Cardiac fibroblast (primary cell): ENCODE measurements around the gene WDR76.

Source experiments
- DNase-seq, 2 donors: peaks; one replicate each; pipeline versions ENCODE4 v3.0.0 to v3.0.0-alpha.2; 2010; ENCODE audit warnings: low read depth in 2 of 2
- H3K4me3 ChIP-seq, 2 donors: replicated peaks in 1 of 2; 1 replicate in 1 of 2; 2 replicates in 1 of 2; pipeline ENCODE4 v1.5.1; 2011; ENCODE audit warnings: low read depth in 2 of 2, low read length in 2 of 2, mild to moderate bottlenecking in 2 of 2, moderate library complexity in 1 of 2
- CTCF ChIP-seq: IDR thresholded peaks from one replicate; pipeline ENCODE4 v1.5.1; 2011; ENCODE audit warnings: low read depth, mild to moderate bottlenecking, low read length, inconsistent platforms

Gene WDR76

GRCh38 chr15:43913026-43913780 is 86.4 kb downstream of the WDR76 start:
- no peak for TF ChIP-seq CTCF
- no peak overlapping the region for H3K4me3 ChIP-seq
- DNase-seq, result peak; percentile 97 to 98

DNA sequence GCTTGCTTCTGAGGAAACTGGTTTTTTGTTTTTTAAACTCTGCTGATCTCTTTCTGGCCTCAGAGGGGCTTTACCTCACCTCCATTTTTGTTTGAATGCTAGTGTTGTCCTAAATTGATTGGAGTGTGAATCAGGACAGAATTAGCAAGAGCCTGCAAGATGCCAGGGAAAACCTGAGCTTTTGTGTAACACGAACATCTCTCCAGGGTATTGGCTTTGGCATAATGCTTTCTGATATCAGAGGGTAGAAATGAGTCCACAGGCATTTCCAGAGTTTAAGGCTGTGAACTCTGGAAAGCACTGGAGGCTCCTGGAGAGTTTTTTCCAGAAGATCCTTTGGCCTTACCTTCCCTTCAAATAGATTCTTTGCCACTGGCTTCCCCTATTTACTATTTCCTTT is 87.1 kb downstream of the WDR76 start:
- no peak for TF ChIP-seq CTCF
- peak; percentile 27 to 35 for DNase-seq
- H3K4me3 ChIP-seq, result no peak overlapping the region

DNA sequence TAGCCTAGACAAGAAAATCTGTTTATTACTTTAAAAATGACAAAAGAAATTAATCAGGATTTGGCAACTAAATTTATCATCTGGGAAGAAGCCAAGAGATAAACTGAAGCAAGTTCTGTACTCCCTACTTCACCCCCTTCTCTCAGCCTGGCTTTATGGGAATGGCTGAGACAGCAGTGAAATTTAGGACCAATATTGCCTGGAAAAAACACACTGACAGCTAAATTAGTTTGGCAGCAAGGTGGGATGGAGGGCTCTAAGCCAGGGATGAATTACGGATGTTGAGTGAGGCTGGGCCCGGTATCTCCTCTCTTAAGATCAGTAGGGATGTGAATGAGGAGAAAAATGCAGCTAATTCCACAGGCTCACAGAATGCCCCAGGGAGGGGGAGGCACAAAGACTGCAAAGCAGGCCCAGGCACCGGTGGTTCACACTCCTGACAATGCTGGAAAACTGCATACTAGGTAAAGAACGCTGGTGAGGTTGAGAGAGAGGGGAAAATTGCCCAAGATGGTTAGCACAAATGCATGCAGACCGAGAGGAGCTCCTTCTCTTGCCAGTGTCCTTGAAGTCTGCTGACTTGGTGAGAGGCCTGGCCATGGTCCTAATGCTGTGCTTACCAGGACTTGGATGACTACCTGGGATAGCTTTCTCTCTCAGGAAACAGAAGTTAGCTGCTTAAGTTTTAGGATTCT is 89.0 kb downstream of the WDR76 start:
- DNase-seq, result no peak
- no peak for TF ChIP-seq CTCF
- H3K4me3 ChIP-seq, result no peak overlapping the region

- H3K4me3 ChIP-seq, result no peak overlapping the region
- DNase-seq, result no peak
- TF ChIP-seq CTCF, result no peak
Measured at GRCh38 chr15:43916326-43916660, 89.5 kb downstream of the WDR76 start.
